Upper lobe of left lung (tissue), 4 donors: ENCODE measurements around the gene SLC37A4.

Experiments used
- CTCF ChIP-seq, 6 experiments: fragments of 450-650 bp in 4 of 6; fragments of 200-600 bp in 2 of 6; sonication (generic) in 2 of 6; IDR thresholded peaks; one replicate each; pipeline ENCODE4 v1.5.1; 2016 to 2019; ENCODE audit warnings: antibody characterized with exemption in 6 of 6
- EP300 ChIP-seq, 4 donors: sonication (generic); formaldehyde crosslinking; IDR thresholded peaks; one replicate each; pipeline ENCODE4 v1.5.1; 2017; ENCODE audit warnings: antibody characterized with exemption in 4 of 4, control low read depth in 2 of 4

GRCh38 chr11:119025099-119025473, 5.6 kb downstream of the SLC37A4 start:
- no peak for TF ChIP-seq CTCF (IDR thresholded peaks at IDR 0.05)
- no peak for TF ChIP-seq EP300 (IDR thresholded peaks at IDR 0.05)
